Measurements from ENCODE around the gene SLC1A7.
"Not testable (repeated sequence)": the region's sequence is repeated elsewhere in the genome, so short reads cannot be mapped to it uniquely, and the experiment has no call there.

The SLC1A7 gene

DNA sequence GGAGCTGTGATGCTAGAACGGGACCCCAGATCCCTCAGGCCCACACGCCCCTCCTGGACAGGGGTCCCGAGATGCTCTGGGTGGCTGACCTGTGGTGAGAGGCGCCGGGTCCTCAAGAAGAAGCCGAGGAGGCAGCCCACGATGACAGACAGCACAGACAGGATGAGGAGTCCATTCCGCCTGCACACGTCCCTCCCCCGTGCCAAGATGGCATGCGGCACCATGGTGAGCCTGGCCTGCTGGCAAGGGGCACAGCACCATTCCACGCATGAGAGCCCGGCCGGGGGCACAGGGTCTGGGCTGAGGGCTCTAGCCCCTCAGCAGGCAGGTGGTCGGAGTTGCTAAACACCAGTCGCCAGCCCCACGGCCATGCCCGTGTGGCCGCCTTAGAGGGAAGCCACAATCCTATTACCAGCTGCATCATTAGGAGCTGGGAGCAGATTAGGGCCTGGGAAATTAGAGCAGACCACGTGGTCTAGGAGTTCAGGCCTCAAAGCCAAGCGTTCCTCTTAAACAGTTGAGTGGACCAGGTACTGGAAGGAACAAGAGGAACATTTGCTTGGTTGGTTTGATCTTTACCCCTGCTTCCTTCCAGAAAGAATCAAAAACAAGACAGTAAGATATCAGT lies at the start of gene SLC1A7:
TSS of gene SLC1A7 (minus strand) at position 413 of the 628 bp plus-strand sequence. CDS start at position 224, 189 bp downstream.
- DNase-seq = no peak

DNA sequence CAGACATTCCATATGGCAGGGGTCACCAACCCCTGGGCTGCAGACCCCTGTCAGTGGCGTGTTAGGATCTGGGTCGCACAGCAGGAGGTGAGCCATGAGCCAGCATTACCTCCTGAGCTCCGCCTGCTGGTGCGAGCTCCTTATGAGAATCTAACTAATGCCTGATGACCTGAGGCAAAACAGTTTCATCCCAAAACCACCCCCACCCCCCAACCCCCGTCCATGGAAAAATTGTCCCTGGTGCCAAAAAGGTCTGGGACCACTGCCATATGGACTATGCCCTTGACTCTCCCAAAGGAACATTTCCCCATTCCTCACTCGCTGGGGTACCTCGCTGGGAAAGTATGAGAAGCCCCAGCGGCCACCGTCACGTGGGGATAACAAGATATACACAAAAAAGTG lies 47.8 kb upstream of the SLC1A7 start:
- DNase-seq = no peak

DNA sequence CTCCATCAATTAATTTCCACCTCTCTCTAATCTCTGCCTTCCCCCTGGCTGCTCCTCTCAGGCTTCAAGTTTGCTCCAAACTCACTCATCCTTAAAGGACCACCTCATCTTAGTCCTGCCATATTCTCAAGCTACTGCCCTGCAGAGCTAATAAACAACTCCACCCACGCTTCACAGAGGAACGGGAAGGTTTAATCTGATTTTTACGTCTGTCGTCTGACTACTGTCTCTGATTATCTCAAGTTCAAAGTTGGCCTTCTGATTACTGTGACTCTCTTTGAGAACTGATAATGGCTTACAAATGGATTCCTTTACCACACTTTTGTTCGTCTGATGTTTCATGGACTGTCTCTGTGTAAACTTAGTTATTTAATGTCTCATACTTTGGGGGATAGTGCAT lies 46.6 kb upstream of the SLC1A7 start:
- DNase-seq = no peak

DNA sequence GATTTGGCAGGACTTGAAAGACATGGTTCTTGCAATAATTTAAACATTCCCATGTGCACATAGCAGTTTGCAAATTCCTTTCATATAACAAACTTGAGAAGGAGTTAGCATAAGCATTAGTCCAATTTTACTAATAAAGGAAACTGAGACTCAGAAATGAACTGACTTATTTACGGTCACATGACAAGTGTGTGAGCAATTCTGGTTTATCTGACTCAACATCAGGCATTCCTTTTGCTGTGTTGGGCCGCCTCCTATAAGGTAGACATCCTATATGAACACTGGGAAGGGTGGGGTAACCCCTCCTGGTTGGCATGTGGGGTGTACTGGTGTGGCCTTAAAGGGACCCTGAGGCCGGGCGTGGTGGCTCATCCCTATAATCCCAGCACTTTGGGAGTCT lies 45.7 kb upstream of the SLC1A7 start:
- DNase-seq = no peak

DNA sequence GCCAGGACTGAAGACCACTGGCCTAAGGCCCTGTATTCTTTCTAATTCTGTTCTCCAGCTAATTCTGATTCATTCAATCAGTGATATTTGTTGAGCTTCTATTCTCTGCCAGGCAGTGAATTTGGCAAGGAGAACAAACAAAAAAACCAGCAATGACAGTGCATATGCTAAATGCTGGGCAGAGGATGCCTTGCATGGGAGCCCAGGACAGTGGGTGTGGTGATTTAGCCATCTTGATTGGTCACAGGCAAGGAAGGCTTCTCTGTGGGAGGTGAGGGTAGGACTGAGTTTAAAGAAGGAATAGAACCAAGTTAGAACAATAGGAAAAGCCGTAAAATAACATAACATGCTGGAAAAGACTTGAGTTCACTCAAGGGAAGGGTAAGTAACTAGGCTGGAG lies 45.0 kb upstream of the SLC1A7 start:
- no peak for DNase-seq

DNA sequence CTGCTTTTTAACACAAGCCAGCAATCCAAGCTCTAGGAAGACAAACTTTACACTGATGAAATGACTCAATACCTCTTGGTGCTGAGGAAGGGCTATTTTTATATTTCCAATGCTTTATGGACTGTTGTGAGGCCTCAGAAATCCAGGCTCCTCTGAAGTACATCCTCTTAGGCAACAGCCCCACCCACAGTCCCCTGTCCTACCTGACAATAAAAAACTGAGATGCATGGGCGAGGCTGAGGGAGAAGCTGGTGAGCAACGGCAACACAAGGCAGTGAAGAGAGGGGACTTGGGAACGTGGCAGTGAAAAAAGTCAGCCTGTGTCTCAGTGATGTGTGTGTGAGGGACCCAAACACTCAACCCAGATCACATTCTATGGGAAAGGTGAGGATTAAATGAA lies 44.1 kb upstream of the SLC1A7 start:
- DNase-seq = no peak

DNA sequence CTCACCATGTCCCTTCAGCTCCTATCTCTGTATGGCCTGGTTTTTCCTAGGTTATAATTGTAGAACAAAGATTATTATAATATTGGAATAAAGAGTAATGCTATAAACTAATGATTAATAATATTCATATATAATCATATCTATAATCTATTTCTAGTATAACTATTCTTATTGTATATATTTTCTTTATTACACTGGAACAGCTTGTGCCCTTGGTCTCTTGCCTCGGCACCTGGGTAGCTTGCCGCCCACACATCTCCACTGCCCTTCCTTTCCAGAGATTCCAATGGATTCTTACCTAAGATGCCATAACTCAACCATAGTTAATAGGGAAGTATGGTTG lies 43.5 kb upstream of the SLC1A7 start:
- not testable (repeated sequence) for DNase-seq

DNA sequence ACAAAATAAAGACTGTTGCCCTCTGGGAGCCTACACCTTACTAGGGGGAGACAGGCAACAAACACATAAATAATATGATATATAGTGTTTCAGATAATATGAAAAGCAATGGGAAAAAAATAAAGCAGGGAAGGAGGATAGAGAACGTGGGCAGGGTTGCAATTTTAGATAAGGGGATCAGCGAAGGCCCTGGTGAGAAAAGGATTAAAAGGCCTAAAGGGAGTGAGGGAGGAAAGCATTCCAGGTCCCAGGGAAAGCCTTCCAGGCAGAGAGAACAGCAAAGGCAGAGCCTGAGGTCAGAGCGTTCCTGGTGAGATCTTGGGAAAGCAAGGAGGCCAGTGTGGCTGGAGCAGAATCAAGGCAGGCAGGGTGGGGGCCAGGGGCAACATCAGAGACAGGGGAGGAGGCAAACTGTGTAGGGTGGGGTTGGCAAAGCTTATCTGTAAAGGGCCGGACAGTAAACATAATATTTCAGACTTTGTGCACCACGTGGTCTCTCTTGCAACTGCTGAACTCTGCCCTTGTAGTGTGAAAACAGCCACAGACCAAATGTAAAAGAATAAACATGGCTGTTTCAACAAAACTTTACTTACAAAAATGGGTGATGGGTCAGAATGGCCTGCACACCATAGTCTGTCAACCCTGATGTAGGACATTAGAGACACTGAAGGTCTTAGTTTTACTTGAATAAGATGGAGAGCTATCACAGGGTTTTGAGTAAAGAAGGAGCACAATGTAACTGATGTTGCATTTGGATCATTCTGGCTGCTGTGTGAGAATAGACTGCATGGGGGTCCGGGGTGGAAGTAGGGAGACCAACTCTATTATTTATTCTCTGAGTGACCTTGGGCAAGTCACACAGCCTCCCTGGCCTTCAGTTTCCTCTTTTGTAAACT lies 40.9 kb upstream of the SLC1A7 start:
- no peak for DNase-seq

DNA sequence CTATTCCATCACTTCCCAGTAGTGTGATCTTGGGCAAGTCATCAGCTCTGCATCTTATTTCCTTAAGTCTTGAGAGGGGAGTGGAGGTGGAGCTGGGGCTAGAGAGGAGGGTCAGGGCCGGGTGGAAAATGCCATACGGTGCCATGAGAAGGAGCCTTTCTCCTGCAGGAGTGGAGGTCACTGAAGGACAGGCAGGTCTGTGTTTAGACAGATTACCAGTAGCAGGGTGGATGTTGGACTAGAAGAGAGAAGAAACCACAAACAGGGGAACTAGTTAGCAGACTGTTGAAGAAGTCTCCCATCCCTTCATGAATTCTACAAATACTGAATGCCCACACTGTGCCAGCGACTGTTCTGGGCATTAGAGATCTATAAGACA lies 40.3 kb upstream of the SLC1A7 start:
- DNase-seq = no peak

DNA sequence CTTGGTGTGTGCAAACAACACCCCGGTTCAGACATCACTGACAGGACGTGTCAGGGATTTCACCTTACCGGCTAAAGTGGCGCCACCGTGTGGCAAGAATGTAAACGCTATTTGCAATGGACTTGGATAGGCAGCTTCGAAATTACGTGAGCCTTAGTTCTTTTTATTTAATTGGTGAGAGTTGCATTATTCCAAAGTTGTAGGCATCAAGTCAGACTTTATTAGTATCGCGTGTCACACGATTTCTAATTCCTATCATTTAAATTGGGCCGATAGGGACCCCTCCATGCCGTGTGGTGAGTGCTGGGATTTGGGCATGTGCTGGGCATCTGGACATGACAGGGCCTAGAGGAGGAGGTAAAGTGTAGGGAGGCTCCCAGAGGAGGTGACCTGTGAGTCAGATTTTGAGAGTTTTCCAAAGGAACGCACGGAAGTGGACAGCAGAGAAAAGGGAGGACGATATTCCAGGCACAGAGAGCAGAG lies 39.7 kb upstream of the SLC1A7 start:
- DNase-seq = peak; percentile 69

DNA sequence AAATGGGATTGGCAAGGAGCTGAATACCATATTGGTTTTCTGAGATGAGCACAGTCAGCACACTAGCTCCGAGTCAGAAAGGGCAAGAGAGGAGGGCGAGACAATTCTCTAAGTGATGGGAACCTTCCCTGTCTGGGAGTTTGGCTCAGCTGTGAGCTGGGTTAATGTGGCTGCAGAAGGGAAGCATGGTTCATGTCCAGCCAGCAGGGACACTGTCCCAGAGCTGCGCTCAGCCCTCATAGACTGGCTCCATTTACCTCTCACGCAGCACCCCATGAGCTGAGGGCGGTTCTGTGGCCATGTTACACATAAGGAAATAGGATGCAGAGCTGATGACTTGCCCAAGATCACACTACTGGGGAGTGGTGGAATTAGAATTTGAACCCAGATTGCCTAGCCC lies 38.5 kb upstream of the SLC1A7 start:
- DNase-seq = no peak

DNA sequence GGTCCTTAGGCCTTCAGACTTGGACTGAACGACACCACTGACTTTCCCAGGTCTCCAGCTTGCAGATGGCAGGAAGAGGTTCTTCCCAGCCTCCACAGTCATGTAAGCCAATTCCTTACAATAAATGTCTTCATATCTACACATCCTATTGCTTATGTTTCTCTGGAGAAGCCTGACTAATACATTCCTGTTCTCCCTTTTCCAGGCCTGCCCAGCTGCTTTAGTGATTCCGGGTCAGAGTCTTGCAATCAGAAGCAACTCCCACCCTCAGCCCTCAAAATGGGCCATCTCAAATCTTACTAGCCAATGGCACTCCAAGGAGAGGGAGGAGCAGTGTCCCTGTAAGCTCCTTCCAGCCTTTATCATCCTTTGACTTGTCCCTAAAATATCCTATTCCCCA lies 37.8 kb upstream of the SLC1A7 start:
- no peak for DNase-seq

DNA sequence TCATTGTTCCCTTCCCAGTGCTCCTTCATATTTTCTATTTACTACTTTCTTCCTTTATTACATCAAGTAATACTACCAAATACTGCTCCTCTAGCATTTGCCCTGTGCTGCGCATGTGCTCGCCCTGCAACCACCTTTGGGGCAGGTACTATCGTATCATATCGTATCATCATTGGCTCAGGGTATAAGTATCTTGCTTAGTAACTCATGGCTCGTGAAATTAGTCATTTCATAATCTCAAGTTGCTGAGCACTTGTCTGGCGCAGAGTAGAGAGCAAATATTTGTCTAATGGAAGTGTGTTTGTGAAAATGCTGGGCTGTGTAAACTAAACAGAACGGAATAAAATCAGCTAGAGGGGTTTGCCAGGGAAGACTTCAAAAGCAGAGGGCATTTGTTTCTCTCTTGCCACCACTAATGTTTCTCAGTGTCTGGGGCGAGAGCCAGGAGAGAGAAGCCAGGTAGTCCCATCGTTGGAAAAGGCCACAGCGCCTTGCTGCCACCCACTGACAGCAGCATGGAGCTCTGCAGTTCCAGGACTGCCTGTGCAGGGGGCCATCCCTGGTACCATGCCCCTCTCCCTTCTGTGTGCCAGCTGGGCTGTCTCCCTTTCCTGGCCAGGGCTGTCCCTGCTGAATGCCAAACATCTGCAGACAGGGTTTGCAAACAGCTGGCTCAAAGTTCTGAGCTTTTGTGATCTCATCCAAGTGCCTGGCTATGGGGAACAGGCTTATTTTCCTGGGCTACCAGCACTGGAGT lies 34.2 kb upstream of the SLC1A7 start:
- no peak for DNase-seq

DNA sequence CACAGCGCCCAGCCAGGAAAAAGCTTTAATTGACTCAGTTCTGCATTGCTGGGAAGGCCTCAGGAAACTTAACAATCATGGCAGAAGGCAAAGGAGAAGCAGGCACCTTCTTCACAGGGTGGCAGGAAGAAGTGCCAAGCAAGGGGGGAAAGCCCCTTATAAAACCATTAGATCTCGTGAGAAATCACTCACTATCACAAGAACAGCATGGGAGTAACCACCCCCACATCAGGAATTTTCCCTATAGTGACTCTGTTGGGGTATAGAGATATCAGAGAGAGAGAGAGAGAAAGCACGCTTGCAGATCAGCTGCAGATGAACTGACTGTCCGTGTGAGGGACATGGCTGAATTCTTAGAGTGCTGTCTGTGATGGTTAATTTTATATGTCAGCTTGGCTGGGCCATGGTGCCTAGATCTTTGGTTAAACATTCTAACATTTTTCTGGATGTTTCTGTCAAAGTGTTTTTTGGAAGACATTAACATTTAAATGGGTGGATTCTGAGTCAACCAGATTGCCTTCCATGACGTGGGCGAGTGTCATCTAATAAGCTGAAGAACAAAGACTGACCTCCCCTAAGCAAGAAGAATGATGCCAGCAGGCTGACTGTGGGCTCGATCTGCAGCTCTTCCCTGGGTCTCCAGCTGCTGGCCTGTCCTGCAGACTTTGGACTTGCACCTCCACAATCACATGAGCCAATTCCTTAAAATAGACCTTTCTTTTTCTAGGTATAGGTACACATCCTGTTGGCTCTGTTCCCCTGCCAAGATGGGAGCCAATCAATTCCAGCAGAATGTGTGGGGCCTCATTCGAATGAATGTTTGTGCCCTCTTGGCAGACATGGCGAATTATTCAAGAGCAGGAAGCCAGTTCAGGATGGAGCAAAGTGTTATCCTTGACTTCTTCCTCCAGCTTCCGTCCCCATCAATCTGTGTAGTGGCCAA lies 32.8 kb upstream of the SLC1A7 start:
- no peak for DNase-seq

DNA sequence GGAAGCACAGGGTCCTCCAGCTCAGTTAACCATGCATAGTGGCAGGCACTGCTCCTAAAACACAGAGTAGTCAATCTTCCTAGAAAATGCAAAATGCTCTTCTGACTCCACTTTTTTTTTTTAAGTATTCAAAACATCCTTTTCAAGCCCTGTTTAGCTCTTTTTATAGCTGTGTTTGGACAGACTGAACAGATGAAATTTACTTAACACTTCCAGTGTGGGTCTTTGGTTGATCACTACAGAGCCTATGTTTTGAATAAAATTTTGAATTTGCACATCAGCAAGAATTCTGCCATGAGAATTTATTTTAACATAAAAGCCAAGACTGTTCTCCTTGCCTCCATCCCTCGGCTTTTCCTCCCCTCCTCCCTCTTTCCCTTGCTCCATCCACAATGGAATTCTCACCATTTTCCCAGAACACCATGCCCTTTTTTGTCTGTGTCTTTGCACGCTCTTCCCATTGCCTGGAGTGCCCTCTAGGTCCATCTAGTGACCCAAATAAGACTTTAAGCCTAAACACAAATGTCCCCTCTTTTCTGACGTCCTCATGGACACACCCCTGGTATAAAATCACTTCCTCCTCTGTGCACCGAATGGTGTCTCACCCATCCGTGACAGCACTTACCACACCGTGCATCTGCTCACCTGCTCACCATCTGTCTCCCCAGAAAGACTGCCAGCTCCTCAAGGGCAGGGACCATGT lies 30.1 kb upstream of the SLC1A7 start:
- no peak for DNase-seq

DNA sequence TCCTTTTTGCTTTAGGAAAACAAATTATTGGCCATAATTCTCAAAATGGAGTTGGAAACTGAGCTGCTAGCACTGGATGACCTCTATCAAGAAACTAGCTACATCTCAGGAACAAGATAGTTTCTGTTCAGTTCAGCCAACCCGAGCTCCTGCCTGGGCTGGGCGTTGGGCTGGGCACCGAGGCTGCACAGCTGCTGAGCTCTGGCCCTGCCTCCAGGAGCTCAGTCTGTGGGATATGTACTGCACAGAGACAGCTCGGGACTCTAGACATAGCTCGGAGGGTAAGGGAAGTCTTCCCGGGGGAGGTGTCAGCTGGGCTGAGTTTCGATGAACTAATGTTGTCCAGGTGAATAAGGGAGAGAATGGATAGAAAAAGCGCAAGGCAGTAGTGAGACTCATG lies 24.5 kb upstream of the SLC1A7 start:
- DNase-seq = no peak

DNA sequence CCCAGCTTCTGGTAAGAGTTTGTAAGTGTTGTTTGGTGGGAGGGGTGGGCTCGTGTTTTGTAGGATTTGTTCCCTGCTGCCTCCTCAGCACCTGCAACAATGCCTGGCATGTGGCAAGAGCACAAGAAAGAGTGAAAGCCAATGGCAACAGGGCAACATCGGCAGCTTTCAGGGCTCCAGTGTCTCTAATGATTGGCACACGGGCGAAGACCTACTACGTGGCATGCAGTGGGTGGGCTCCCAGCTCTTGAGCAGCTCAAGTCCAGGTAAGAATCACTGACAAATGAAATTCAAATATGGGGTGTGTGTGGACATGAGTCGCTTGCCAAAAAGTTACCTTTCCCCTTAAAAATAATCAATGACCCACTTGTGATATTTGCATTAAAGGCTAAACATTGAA lies 23.9 kb upstream of the SLC1A7 start:
- no peak for DNase-seq

DNA sequence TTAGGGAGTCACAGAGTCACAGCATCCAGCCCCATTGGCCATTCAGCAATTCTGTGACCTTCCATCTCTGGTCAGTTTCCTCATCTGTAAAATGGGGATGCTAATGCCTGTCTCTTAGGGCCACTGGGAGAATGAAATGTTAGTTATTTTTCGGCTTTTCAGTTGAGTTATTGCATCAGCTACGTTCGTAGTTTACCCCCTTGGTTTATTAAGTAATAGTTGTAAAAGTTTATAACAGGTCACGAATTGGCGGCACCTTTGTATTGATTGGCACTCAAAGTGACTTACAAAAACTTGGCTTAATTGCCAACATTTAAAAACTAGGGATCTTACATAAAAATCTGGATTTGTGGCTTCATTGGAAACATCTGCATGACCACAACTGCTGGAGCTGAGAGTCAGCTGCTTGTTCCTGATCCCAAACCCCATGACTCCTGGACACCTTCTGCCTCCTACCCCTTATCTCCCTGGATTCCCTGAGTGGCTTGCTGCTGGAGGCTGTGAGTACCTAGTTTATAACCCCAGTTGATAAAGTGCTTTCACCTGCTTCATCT lies 23.0 kb upstream of the SLC1A7 start:
- DNase-seq = no peak

DNA sequence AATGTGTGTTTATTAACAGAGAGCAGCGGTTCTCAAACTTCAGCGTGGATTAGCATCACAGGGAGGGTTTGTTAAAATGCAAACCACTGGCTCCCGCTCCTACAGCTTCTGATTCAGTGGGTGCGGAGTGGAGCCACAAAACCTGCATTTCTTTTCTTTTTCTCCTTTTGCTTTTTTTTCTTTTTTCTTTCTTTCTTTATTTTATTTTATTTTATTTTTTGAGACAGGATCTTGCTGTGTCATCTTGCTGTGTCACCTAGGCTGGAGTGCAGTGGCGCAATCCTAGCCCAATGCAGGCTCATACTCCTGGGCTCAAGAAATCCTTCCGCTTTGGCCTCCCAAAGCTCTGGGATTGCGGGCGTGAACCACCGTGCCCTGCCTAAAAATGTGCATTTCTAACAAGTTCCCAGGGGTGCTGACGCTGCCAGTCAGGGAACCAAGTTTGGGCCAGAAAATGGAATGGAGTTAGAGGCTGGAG lies 20.9 kb upstream of the SLC1A7 start:
- no peak for DNase-seq

DNA sequence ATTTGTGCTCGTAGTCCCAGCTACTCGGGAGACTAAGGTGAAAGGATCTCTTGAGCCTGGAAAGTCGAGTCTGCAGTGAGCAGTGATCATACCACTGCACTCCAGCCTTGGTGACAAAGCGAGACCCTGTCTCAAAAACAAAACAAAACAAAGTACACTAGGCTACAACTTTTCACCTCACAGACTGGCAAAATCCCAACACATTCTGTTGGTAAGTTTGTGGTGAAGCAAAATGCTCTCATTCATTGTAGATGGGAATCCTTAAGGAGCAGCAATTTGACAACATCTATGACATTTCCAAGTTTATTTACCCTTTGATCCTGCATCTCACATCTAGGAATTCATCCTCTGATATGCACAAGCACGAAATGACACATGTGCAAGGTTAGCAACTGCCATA lies 20.2 kb upstream of the SLC1A7 start:
- DNase-seq = no peak

DNA sequence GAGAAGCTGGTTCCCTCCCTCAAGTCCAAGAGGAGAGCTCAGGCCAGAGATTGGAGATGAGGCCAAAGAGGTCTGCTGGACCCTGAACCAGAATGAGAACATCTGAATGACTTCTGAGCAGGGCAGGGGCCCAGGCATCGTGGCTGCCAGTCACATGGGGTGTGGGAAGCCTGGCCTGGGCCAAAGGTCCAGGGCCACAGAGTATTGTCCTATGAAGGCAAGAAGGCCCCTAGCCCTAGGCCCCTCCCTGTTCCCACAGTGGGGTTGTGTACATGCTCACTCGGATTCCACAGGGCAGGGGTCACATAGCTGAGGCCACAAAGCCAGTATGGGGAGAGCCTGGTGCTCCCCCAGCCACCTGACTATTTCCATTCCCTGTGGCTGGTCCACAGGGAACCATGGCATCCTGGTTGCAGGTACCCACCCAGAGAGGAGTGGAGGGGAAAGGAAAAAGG lies 18.5 kb upstream of the SLC1A7 start:
- no peak for DNase-seq

Data from NCI-H2081 treated with DMSO at 0.1 percent for 48 hours (cell line).